Measurements from ENCODE around the gene FCGBP.
"Not testable (repeated sequence)": the region's sequence is repeated elsewhere in the genome, so short reads cannot be mapped to it uniquely, and the experiment has no call there.

FCGBP gene

GRCh38 chr19:39887456-39887951 lies 46.9 kb downstream of the FCGBP start:
- DNase-seq, result not testable (repeated sequence)

- not testable (repeated sequence) for DNase-seq
Measured at GRCh38 chr19:39885821-39886554, 48.4 kb downstream of the FCGBP start.

GRCh38 chr19:39884721-39885120 lies 49.7 kb downstream of the FCGBP start:
- not testable (repeated sequence) for DNase-seq

Data from activated CD4-positive, CD25-positive, alpha-beta regulatory T cell (primary cell).